HG03064 (cell line): ENCODE measurements around the gene UCHL1.
A peak's percentile ranks its signal among the peaks of the same experiment; 100 is the strongest.

ENCODE experiments used
- ATAC-seq: cut with Tn5 transposase; IDR thresholded peaks from one replicate; pipeline ENCODE4 v1.9.1; 2021; ENCODE audit warnings: low read depth; ENCODE audit not compliant: unreplicated experiment

The UCHL1 gene

DNA sequence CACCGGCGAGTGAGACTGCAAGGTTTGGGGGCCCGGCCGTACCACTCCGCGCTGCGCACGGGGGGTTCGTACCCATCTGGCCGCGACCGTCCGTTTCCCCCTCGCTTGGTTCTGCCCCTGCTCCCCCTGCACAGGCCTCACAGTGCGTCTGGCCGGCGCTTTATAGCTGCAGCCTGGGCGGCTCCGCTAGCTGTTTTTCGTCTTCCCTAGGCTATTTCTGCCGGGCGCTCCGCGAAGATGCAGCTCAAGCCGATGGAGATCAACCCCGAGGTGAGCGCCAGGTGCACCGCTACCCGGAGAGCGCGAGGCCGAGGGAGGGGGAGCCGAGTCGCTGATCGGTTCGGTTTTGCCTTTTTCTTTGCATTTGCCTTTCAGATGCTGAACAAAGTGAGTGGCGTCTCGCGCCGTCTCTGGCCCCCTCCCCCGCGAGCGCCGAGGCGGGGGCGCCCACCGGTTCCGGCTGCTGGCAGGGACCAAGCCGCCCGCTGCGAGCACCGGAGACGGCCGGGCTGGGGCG, at the start of gene UCHL1:
UCHL1 (plus strand) TSS at position 189 of the 517 bp plus-strand sequence; CDS start at position 238, 49 bp downstream.
- no peak for ATAC-seq

GRCh38 chr4:41207291-41207831, 49.4 kb upstream of the UCHL1 start:
- no peak for ATAC-seq

DNA sequence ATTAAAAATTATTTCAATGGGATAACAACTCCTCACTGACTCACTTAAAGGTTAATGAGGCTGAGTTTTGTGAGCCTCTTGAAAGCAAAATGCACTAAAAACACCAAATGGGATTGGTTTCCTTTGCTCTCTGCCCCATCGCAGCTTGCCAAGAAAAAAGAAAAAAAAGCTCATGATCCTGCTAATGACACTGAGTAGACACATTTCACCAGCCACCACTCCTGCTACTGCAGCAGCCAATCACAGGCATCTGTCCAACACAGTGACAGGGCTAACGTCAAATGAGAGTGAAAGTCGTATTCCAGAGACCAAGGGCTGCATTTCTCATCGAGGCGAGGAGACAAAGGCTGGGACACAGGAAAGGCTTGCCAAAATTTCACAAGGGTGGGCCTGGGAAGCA, 47.5 kb upstream of the UCHL1 start:
- ATAC-seq = no peak

DNA sequence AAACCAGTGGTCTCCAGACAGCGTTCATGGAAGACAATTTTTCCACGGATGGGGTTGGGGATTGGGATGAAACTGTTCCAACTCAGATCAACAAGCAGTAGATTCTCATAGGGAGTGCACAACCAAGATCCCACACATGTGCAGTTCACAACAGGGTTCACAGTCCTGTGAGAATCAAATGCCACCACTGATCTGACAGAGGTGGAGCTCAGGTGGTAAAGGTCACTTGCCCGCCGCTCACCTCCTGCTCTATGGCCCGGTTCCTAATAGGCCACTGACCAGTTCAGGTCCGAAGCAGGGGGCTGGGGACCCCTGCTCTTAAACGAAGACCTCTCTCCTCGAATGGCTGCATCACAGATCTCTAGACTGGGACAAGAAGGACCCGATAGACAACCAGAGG, 46.8 kb upstream of the UCHL1 start:
- no peak for ATAC-seq

DNA sequence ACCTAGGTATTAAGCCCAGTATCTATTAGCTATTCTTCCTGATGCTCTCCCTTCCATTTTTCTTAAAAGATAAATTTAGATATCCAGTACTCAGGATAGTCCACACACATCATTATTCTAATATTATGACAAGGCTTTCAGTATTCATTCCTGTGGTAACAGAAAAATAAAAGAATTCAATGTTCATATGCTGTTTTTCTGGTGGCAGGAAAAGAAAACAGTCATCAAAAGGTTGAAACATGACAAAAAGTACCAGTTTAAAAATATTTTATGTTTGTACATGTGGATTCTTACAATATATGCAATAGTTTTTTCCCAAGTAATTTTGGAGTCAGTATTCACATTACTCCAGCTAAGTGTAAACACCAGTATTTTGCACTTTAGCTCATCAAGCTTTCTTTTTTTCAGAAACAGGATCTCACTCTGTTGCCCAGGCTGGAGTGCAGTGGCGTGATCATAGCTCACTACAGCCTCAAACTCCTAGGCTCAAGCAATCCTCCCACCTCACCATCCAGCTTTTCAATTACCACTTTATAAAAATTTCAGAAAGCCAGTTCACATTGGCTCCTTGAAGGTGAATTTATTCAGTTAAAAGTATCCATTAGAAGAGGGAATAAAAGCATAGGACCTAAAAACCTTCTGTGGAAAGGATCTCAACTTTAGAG, 44.6 kb upstream of the UCHL1 start:
- no peak for ATAC-seq

GRCh38 chr4:41212616-41213203, 44.0 kb upstream of the UCHL1 start:
- no peak for ATAC-seq

GRCh38 chr4:41213625-41214135, 43.0 kb upstream of the UCHL1 start:
- no peak for ATAC-seq

- peak; percentile 46 for ATAC-seq
Measured at GRCh38 chr4:41214136-41214824, 42.4 kb upstream of the UCHL1 start, which contains the start of gene APBB2. APBB2 (minus strand) TSS chr4:41214542; CDS start chr4:41033254, 181,288 bp downstream.

- no peak for ATAC-seq
Measured at GRCh38 chr4:41214825-41215146, 41.9 kb upstream of the UCHL1 start.

DNA sequence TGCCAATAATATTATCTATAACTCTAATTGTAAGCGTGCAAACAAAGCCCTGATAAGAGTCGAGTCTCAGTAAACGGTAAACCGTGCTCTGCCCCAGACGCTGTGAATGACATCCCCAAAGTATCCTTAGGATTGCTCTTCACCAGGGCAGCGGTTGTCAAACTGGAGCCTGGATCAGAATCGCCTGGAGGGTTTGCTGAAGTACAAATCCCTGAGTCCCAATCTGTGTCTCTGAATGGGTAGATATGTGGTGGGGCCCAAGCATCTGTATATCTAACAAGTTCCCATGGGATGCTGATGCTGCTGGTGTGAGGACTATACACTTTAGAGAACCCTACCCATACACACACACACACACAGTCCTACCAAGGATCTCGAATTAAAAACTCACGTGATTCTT, 41.6 kb upstream of the UCHL1 start:
- ATAC-seq = no peak

DNA sequence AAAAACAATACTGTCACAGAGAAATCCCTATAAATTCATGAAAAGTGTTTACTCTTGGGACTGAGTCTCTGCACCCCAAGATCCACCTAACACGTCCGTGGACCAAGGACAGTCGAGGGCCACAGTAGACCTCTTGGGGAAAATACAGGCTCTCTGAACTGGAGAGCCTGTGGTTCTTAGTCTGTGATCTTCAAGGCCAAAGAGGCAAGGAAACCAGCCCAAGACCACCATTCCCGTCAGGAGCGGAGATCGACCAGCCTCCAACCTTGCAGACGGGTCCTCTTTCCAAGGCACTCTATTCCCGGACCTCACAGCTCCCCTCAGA, 40.8 kb upstream of the UCHL1 start:
- no peak for ATAC-seq

DNA sequence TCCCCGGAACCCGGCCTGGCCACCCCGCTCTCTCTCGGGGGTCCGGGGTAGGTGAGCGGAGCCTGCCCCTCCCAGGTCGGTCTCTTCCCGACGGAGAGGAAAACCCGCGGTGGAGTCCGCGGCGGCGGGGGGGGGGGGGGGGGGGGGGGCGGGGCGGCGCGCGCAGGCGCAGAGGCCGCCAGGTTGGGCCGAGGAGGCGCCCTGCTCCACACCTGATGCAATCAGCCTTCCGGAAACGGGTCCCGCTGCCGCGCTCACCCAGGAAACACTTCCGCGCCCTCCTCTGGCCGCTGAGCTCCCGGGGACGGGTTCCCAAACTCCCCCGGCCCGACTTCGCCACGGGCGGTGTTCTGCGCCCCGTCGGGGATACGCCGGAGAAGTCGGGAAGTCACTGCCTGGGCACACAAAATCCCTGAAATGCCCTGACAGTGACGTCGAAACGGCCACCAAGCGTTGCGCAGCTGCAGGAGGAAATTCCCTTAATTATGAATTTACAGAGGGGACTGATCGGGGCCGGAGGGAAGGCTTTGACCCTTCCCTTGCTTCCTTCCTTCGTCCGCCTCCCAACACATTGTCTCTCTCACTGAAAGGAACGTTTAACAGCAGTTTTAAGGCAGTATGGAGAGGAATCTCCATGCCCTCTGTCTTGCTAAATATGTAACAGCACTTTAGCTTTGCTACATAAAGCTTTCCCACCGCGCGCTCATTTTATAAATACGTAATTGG, 40.3 kb upstream of the UCHL1 start:
- ATAC-seq = no peak

GRCh38 chr4:41217020-41217333, 39.8 kb upstream of the UCHL1 start:
- ATAC-seq = no peak

DNA sequence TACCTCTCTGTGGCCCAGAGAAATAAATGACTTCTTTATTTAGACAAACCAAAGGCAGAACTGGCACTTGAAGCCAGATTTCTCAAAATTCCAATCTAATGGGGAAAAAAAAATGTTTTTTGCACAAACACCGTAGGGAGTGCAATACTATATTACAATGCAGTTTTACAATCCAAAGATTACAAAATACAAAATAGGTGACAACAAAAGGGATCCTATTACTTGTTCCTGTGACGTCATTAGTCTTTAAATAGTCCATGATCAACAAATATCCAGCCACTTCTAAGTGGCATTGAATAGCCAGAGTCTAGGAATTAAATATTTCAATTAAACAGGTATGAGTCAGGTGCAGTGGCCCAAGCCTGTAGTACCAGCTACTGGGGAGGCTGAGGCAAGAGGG, 39.4 kb upstream of the UCHL1 start:
- ATAC-seq = no peak

DNA sequence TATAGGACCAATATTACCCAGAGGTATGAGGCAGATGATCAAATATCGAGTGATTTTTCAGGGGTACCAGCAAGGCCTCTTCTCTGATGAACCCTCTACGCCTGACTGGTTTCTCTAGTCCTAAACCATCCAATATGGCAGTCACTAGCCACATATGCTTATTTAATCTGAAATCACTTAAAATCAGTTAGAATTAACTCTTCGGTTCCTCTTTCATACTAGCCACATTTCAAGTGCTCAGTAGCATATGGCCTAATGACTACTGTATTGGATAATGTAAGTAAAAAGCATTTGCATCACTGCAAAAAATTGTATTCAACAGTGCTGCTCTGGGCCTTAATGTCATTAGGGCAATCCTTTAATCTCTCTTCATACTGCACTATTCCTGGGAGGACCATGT, 38.0 kb upstream of the UCHL1 start:
- ATAC-seq = no peak

DNA sequence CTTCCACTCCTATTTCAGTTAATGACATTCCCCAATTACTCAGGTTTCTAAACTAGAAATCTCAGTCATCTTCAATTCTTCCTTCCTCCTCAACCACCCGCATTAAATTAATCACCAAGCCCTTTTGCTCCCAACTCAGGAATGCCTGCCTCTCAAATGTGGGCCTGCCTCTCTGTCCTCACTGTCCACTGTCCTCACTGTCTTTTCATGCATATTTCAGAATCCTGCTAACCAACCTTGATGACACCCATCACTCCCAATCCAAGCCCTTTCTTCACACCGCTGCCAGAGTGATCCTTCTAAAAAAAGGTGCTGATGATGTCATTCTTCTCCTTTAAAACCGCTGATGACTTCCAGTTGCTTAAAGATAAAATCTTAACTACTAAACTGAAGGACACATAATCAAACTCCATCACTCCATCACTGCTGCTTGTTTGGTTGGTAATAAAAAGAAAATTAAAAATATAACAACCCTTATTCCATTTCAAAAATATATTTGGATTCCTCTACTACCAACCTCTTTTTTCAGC, 37.2 kb upstream of the UCHL1 start:
- no peak for ATAC-seq

DNA sequence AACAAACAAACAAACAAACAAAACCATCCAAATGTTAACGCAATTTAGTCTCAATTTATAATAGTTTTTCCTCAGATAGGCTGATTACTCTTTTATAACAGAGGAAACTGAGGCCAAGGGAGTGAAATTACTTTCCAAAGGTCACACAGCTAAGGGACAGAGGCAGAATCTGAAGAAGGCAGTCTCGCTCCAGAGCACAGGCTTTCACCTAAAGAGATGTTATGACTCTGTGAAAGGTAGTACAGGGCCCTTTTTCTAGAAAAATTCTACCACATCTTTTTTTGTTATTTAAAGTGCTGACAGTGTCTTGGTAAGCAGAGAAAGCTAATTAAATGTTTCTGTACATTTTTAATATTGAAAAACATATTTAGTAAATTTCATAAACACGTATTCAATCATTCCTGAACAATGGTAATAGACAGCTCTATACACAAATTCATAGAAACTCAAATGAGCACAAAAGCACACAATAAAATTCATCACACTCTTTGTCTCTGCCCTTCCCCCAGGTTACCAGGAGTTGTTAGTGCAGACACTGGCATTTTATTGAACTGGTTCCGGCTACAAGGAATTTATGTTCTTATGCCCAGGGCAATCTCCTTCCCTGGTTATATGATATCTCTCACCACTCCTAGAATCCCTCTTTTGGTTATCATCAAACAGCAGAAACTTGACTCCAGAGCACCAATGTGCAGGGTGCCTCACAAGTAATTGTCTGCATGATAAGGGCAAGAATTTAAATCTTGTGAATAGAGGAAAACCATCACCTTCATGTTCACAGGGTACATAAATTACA, 34.7 kb upstream of the UCHL1 start:
- no peak for ATAC-seq

GRCh38 chr4:41227902-41228301, 28.8 kb upstream of the UCHL1 start:
- ATAC-seq = no peak

DNA sequence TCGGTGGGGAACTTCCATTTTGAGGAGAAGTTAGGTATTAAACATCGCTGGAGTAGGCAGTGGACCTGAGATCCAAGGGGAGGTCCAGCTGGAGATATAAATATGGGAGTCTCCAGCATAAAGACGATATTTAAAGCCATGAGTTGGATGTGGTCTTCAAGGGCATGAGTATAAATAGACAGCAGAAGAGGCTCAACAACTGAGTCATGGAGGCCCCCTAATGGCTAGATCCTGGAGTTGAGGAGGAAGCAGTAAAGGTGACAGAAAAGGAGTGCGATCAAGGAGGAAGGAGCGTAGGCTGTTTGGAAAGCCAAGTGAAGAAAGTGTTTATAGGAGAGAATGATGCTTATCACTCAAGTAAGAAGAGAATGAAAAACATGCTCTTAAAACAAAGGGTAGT, 24.3 kb upstream of the UCHL1 start:
- no peak for ATAC-seq

DNA sequence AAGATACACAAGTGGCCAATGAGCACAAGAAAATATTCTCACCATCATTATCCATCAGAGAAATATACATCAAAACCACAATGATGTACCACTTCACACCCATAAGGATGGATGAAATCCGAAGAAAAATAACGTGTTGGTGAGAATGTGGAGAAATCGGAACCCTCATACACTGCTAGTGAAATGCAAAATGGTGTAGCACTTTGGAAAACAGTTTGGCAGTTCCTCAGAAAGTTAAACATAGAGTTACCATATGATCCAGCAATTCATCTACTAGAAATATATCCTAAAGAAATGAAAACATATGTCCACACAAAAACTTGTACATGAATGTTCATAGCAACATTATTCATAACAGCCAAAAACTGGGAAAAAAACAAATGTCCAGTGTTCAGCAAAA, 23.9 kb upstream of the UCHL1 start:
- no peak for ATAC-seq
